Adrenal gland (tissue), 5 donors: ENCODE data around the gene ROR2.

Experiments
- POLR2A ChIP-seq, 2 donors: fragments of 450-650 bp; IDR thresholded peaks; one replicate each; pipeline ENCODE4 v1.6.1; 2017; ENCODE audit warnings: antibody characterized with exemption in 2 of 2, mild to moderate bottlenecking in 2 of 2, moderate library complexity in 1 of 2
- TF ChIP-seq, protein P1 (sequence below), 6 experiments: fragments of 450-650 bp in 4 of 6; fragments of 200-600 bp in 2 of 6; sonication (generic) in 1 of 6; IDR thresholded peaks; 1 replicate in 5 of 6; 2 replicates in 1 of 6; pipeline versions ENCODE4 v1.5.1 to v1.8.0; 2016 to 2021; ENCODE audit warnings: antibody characterized with exemption in 6 of 6, mild to moderate bottlenecking in 2 of 6, moderate library complexity in 1 of 6
- donor health status: DM: no; HTN: no; CAD: no.

DNA sequence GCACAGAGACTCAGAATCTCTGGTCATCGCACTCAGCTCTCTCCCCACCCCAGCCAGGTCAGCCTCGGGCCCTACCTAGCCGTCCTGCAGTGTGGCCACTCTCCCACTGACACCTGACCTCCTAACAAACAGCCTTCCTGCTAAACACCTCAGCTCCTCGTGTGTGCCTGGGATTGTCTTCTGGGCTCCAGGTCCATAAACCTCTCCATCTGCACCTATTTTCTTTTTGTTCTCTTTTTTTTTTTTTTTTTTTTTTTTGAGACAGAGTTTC, 193.6 kb downstream of the ROR2 start:
- TF ChIP-seq, protein P1, sequence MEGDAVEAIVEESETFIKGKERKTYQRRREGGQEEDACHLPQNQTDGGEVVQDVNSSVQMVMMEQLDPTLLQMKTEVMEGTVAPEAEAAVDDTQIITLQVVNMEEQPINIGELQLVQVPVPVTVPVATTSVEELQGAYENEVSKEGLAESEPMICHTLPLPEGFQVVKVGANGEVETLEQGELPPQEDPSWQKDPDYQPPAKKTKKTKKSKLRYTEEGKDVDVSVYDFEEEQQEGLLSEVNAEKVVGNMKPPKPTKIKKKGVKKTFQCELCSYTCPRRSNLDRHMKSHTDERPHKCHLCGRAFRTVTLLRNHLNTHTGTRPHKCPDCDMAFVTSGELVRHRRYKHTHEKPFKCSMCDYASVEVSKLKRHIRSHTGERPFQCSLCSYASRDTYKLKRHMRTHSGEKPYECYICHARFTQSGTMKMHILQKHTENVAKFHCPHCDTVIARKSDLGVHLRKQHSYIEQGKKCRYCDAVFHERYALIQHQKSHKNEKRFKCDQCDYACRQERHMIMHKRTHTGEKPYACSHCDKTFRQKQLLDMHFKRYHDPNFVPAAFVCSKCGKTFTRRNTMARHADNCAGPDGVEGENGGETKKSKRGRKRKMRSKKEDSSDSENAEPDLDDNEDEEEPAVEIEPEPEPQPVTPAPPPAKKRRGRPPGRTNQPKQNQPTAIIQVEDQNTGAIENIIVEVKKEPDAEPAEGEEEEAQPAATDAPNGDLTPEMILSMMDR (IDR thresholded peaks at IDR 0.05) = no peak
- no peak for TF ChIP-seq POLR2A (IDR thresholded peaks at IDR 0.05)
